ENCODE measurements around the gene TAS1R2. TPM values are rescaled to one million over a fixed set of nuclear protein-coding genes. Genes with fewer than 3 reads are reported as not detected.
A peak's percentile ranks its signal among the peaks of the same experiment; 100 is the strongest.

Gene TAS1R2
- total RNA-seq, 1 experiment from 2014 or later: not detected

DNA sequence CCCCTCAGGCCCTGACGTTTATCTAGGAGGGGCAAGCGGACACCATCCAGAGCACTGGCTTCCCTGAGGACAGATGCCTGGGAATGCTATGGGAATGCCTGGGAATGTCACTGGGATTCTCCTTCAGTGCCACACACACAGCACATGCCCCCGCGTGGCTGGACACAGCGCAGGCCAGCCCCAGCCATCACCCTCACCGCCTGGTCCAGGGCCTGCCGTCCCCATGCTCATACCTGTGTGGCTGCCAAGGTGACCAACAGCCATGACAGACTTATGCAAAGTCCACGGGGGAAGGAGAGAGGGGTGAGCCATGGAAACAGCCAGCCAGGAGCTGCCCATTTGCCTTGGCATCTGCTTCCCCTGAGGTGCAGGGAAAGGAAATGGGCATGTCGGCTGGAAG, 5.7 kb upstream of the TAS1R2 start:
- Histone ChIP-seq H4K20me1 (ENCODE audit: control insufficient read depth, insufficient read depth, insufficient read length) (no peaks in the 10 kb centered on the region), H3K56ac (ENCODE audit: insufficient read length, low read depth, low read length) (no peak overlapping the region), H2BK12ac (ENCODE audit: insufficient read length, low read depth, low read length) (no peak overlapping the region), H3K4me1 (ENCODE audit: insufficient read depth, low read length) (no peaks in the 10 kb centered on the region), H2AK5ac (ENCODE audit: insufficient read length, low read length) (no peak overlapping the region), H3K27me3 (ENCODE audit: insufficient read depth, low read length) (no peaks in the 10 kb centered on the region), H2BK15ac (ENCODE audit: low read depth, low read length) (no peak overlapping the region), H3T11ph (ENCODE audit: low read length) (no peak overlapping the region), H3K27ac (ENCODE audit: insufficient read length, low read depth, low read length) (no peak overlapping the region), H3K4ac (ENCODE audit: low read depth, low read length) (no peak overlapping the region), H3K79me1 (ENCODE audit: insufficient read depth, low read depth, low read length, poor library complexity, severe bottlenecking) (no peaks in the 10 kb centered on the region), H3K23ac (ENCODE audit: insufficient read length, low read depth, low read length) (no peak overlapping the region), H3K9ac (ENCODE audit: extremely low read depth, insufficient read length, low read length) (no peak overlapping the region), H2BK20ac (ENCODE audit: low read depth, low read length, poor library complexity, severe bottlenecking) (no peak overlapping the region), H4K8ac (replicated peaks; ENCODE audit: insufficient read length, low read depth, low read length) (no peak overlapping the region), H4K5ac (ENCODE audit: insufficient read length, low read depth, low read length) (no peak overlapping the region), H3K79me2 (ENCODE audit: insufficient read depth, low read length) (no peaks in the 10 kb centered on the region), H3K23me2 (ENCODE audit: insufficient read length, low read depth, low read length, poor library complexity, severe bottlenecking) (no peaks in the 10 kb centered on the region), H4K91ac (ENCODE audit: insufficient read length, low read depth, low read length) (no peak overlapping the region), H2AFZ (ENCODE audit: low read length) (no peak overlapping the region), H2BK120ac (ENCODE audit: low read depth, low read length, poor library complexity, severe bottlenecking) (no peak overlapping the region), H3K4me2 (ENCODE audit: insufficient read depth, insufficient read length, low read length) (no peak overlapping the region), H3K14ac (ENCODE audit: insufficient read depth, low read length) (peak overlapping the region; percentile 5; the same call in 1 of the 2 replicates), H3K18ac (ENCODE audit: insufficient read length, low read depth, low read length) (no peak overlapping the region), H2BK5ac (ENCODE audit: insufficient read length, low read length) (no peak overlapping the region), H3K9me3 (ENCODE audit: control insufficient read depth, low read depth, low read length) (no peaks in the 10 kb centered on the region)
- no peak overlapping the region for H3K4me3 Mint-ChIP-seq
- TF ChIP-seq, protein P1, sequence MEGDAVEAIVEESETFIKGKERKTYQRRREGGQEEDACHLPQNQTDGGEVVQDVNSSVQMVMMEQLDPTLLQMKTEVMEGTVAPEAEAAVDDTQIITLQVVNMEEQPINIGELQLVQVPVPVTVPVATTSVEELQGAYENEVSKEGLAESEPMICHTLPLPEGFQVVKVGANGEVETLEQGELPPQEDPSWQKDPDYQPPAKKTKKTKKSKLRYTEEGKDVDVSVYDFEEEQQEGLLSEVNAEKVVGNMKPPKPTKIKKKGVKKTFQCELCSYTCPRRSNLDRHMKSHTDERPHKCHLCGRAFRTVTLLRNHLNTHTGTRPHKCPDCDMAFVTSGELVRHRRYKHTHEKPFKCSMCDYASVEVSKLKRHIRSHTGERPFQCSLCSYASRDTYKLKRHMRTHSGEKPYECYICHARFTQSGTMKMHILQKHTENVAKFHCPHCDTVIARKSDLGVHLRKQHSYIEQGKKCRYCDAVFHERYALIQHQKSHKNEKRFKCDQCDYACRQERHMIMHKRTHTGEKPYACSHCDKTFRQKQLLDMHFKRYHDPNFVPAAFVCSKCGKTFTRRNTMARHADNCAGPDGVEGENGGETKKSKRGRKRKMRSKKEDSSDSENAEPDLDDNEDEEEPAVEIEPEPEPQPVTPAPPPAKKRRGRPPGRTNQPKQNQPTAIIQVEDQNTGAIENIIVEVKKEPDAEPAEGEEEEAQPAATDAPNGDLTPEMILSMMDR (conservative IDR thresholded peaks at IDR 0.05): no peak
- H3K36me3 Mint-ChIP-seq (ENCODE audit: insufficient read depth in 1 of 3, low read depth in 3 of 3): no peaks in the 10 kb centered on the region
- H3K4me1 Mint-ChIP-seq: peaks cover under 1 to 4% of the 10 kb centered on the region in 2 experiments; a peak in 2 of 4 replicates
- no peak for DNase-seq
- peaks cover 21% of the 10 kb centered on the region for H3K27me3 Mint-ChIP-seq (ENCODE audit: low read depth)
- no peaks in the 10 kb centered on the region for H3K9me3 Mint-ChIP-seq
- whole genome bisulfite sequencing (ENCODE audit: extremely low coverage, insufficient read length, low lambda C conversion rate): no CpG with 5 or more reads among the region's 9 CpGs
- no peak overlapping the region; a peak in 1 of 7 replicates for H3K27ac Mint-ChIP-seq

Data from H9 (cell line).